HG02763 (cell line): ENCODE measurements around the gene CAMK2D.

ENCODE experiments used
- ATAC-seq: cut with Tn5 transposase; IDR thresholded peaks from one replicate; pipeline ENCODE4 v1.9.1; 2021; ENCODE audit warnings: mild to moderate bottlenecking, moderate library complexity; ENCODE audit not compliant: unreplicated experiment

CAMK2D gene

DNA sequence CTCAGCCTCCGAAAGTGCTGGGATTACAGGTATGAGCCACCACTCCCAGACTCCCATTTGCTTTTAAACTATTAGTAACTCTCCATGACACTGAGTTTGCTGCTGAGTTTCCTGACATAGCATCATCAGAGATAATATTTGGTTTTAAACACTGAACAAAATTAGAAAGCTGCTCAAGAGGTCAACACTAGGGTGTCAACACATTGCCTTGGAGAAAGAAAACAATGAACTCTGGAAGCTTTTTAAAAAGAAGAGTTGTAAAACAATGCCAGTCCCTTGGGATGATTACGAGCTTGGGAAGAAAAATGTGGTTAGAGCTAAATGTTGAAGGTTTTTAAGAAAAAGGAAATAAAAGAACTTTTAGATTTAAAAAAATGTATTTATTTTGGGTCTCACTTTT, 264.8 kb downstream of the CAMK2D start:
- no peak for ATAC-seq

- no peak for ATAC-seq
These were observed 265.7 kb downstream of the CAMK2D start for GRCh38 chr4:113495790-113496189.

- no peak for ATAC-seq
These were observed 278.4 kb downstream of the CAMK2D start for GRCh38 chr4:113483131-113483530.

GRCh38 chr4:113482325-113482724, 279.2 kb downstream of the CAMK2D start:
- ATAC-seq: no peak

DNA sequence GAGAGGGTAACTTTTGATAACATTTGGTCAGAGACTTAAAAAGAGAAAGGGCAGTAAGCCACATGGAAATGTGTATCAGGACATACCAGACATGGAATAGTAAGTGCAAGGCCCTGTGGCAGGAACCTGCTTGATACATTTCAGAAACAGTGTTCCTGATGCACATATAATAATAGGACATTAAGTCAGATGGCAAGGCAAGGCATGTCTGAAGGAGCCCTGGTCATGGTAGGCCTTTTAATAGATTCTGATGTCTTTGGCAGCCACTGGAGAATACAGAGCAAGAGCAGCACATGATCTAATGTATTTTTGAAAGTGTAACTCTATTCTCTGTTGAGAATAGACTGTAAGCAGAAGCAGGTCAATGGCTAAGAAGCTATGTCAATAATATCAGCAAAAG, 279.7 kb downstream of the CAMK2D start:
- no peak for ATAC-seq

DNA sequence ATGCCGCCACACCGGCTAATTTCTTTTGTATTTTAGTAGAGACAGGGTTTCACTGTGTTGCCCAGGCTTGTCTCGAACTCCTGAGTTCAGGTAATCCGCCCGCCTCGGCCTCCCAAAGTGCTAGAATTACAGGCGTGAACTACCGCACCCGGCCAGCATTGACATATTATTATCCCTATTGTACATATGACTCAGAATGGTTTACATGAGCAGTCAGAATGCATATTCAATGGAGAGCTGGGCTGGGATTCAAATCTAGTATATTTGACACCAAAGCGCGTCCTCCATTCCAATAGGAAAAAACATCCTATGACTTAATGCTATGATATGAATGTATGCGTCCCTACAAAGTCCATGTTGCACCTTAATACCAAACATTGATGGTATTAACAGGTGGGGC, 281.4 kb downstream of the CAMK2D start:
- no peak for ATAC-seq

DNA sequence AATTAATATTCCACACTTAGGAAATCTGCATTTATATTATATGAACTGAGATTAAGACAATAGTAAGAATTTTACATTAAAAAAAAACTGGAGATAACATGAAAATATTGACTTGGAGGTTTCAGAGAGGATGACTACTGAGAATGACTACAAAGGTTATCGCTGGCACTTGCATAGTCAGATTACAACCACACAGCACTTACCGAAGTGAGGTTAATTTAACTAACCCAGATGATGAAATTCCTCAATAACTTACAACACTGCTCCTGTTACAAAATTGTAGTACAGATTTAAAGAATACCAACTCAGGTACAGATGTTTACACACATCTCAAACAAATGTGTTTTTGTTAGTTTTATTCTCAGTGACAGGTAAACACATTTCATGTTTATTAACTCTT, 283.5 kb downstream of the CAMK2D start:
- no peak for ATAC-seq

DNA sequence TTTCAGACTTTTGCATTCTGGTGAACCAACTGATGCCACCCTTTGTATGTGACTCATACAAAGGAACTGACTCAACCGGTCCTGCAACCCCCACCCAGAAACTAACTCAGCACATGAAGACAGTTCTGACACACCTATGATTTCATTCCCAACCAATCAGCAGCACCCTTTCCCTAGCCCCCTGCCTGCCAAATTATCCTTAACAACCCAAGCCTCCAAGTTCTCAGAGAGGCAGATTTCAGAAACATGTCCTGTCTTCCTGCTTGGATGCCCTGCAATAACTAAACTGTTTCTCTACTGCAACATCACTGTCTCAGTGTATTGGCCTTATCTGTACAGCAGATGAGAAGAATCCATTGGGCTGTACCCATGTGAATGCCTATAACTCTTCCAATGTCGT, 284.7 kb downstream of the CAMK2D start:
- ATAC-seq: no peak

- ATAC-seq: no peak
These were observed 287.5 kb downstream of the CAMK2D start for GRCh38 chr4:113474017-113474416.

- no peak for ATAC-seq
These were observed 288.7 kb downstream of the CAMK2D start for GRCh38 chr4:113472864-113473263.

DNA sequence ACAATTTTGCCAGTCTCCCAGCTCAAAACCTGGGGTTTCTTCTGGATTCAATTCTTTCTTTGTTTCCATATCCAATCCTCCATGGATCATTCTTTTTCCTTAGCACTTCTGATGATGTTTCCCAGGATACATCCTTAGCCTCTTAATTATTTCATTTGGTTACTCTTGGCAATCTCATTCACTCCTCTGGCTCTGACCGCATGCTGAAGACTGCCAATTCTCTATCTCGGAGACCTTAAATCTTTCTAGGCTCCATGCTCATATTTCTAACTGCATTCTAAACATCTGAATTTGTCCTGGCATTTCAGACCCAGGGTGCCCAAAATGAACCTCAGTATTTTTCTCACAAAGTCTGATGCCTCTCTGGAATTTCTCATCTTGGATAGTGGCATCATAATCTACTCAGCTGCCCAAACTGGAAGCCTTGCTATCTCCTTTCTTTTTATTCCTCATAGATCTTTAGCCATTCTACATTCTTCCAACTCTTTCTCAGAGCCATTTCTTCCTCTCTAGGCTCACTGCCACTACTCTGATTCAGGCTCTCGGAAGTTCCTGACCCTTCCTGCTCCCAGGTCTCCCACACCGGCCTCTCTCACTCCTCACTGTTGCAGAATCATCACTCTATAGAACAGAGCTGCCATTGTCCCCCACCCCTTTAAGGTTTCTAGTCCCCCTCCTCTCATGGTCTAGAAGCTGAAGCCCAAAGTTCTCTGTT, 290.2 kb downstream of the CAMK2D start:
- ATAC-seq: no peak

- no peak for ATAC-seq
These were observed 291.6 kb downstream of the CAMK2D start for GRCh38 chr4:113469926-113470325.

GRCh38 chr4:113469023-113469390, 292.5 kb downstream of the CAMK2D start:
- ATAC-seq: no peak

DNA sequence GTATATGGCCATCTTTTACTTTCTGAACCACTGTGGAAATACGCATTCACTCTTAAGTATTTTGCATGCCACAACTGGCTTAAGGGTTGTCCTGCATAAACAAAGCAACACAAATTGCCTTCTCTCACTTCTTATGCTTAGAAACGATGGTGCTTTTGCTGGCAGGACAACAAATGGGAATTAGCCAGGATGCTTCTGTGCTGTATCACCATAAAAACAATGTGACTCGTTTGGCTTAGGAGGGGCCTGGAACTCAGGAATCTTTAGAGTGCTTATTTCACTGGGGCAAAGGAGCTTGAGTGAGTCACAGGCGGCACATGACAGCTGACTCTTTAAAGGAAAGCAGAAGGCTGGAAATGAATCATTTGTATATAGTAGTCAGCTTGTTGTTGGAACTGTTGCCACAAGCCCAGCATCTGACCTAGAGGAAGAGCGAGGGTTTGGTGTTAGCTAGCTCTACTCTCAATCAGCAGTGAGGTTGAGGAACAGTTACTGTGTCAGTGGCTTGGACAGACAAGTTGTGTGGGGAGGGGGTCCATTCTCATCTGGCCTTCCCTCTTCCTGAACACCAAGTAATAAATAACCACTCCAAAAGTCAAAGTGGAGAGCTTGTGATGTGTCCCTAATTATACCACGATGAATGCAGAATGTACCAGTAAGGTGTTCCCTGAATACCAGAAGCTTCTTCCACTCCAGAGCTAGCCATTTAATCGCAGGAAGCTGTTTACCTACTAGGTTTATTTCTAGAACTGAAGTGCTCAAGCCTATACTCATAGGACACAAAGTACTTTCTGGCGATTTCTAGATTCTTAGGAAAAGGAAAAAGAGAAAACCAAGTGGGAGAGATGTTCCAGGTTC, 293.1 kb downstream of the CAMK2D start:
- ATAC-seq: no peak

DNA sequence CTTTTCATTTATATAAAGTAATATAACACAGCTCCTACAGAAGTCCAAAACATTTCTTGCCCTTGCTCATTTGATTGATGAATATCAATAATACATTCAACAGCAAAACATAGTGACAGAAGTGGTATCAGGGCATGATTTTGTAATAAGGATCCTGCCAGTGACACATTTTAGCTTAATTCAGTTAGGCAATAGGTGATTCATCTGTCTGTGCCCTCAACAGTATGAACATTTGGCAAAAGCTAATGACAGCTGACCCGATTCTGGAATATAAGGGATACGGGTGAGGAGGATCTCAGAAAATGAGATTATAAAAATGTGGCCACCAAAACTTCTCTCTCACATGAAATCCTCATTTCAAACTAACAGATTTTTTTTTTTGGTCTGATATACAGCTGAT, 294.0 kb downstream of the CAMK2D start:
- no peak for ATAC-seq

DNA sequence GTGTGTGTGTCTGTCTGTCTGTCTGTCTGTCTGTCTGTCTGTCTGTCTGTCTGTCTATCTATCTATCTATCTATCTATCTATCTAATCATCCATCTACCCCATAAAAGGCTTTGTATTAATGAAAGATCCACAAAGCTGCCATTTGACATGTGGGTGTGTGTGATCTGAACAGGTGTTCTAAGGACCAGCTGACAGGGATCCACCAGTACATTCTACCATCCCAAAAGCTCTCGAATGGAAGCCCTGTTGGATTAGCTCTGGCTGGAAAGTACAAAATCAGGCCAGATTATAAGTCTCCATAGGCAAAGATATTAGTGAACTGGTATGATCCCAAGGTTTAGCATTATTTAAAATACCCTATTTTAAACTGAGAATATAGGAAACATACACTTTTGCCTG, 299.3 kb downstream of the CAMK2D start:
- ATAC-seq: no peak

- ATAC-seq: no peak
These were observed 300.3 kb downstream of the CAMK2D start for GRCh38 chr4:113461281-113461680.

GRCh38 chr4:113457886-113458285, 303.7 kb downstream of the CAMK2D start:
- no peak for ATAC-seq

GRCh38 chr4:113457121-113457520, 304.4 kb downstream of the CAMK2D start:
- no peak for ATAC-seq

GRCh38 chr4:113455061-113455460, 306.5 kb downstream of the CAMK2D start:
- ATAC-seq: no peak

GRCh38 chr4:113452868-113453620, 308.5 kb downstream of the CAMK2D start:
- ATAC-seq: no peak

- no peak for ATAC-seq
These were observed 309.4 kb downstream of the CAMK2D start for GRCh38 chr4:113452152-113452551.
